Tibial nerve (tissue), 3 donors: ENCODE data around the gene BIRC6.

Source experiments
- CTCF ChIP-seq, 5 experiments: fragments of 200-600 bp in 3 of 5; fragments of 450-650 bp in 2 of 5; sonication (generic) in 3 of 5; IDR thresholded peaks; one replicate each; pipeline ENCODE4 v1.5.1; 2016 to 2019; ENCODE audit warnings: antibody characterized with exemption in 5 of 5, mild to moderate bottlenecking in 3 of 5, moderate library complexity in 2 of 5
- POLR2A ChIP-seq, 2 donors: fragments of 450-650 bp; IDR thresholded peaks; one replicate each; pipeline ENCODE4 v1.6.1; 2017; ENCODE audit warnings: antibody characterized with exemption in 2 of 2, mild to moderate bottlenecking in 2 of 2, moderate library complexity in 2 of 2

GRCh38 chr2:32516567-32516966 lies 159.7 kb downstream of the BIRC6 start:
- TF ChIP-seq CTCF (IDR thresholded peaks at IDR 0.05) (no peak), POLR2A (IDR thresholded peaks at IDR 0.05) (no peak)
